Tibial nerve (tissue), 4 donors: ENCODE measurements around the gene CRYBA1. TPM values are rescaled to one million over a fixed set of nuclear protein-coding genes. Genes with fewer than 3 reads are reported as not detected.

ENCODE experiments used
- DNase-seq, 2 donors: peaks; one replicate each; pipeline ENCODE4 v3.0.0-alpha.2; 2019; ENCODE audit warnings: low spot score in 2 of 2
- H3K27ac ChIP-seq, 4 donors: fragments of 200-600 bp; sonication (generic) in 3 of 4; one replicate each; pipeline ENCODE4 v1.5.1; 2017 to 2019; ENCODE audit warnings: mild to moderate bottlenecking in 1 of 4
- H3K27me3 ChIP-seq, 2 donors: fragments of 200-600 bp; sonication (generic) in 1 of 2; one replicate each; pipeline versions ENCODE4 v1.5.1 to v1.6.0; 2017 to 2019
- H3K36me3 ChIP-seq, 3 donors: fragments of 200-600 bp; sonication (generic); one replicate each; pipeline ENCODE4 v1.5.1; 2018 to 2019
- H3K4me1 ChIP-seq, 4 donors: fragments of 200-600 bp; sonication (generic) in 3 of 4; one replicate each; pipeline ENCODE4 v1.5.1; 2017 to 2019
- H3K4me3 ChIP-seq, 4 donors: fragments of 200-600 bp; sonication (generic) in 3 of 4; one replicate each; pipeline ENCODE4 v1.5.1; 2017 to 2019; ENCODE audit warnings: mild to moderate bottlenecking in 1 of 4, moderate library complexity in 1 of 4
- H3K9me3 ChIP-seq, 4 donors: fragments of 200-600 bp; sonication (generic) in 3 of 4; one replicate each; pipeline ENCODE4 v1.5.1; 2017 to 2019
- EP300 ChIP-seq, 2 donors: sonication (generic); formaldehyde crosslinking; IDR thresholded peaks; one replicate each; pipeline ENCODE4 v1.6.1; 2017; ENCODE audit warnings: antibody characterized with exemption in 2 of 2, mild to moderate bottlenecking in 1 of 2
- POLR2A ChIP-seq, 2 donors: fragments of 450-650 bp; IDR thresholded peaks; one replicate each; pipeline ENCODE4 v1.6.1; 2017; ENCODE audit warnings: antibody characterized with exemption in 2 of 2, mild to moderate bottlenecking in 2 of 2, moderate library complexity in 2 of 2
- WGBS, 2 donors: methylation state at CpG; one replicate each; pipeline ENCODE4 v1.1.5; 2018; 5-methylcytosine and 5-hydroxymethylcytosine counted together
- total RNA-seq, 4 donors: library from RNA; depleted of rRNA; stranded (reverse); fragments of >200 nt; gene quantifications; one replicate each; pipeline ENCODE4 v1.1.0, GENCODE V29; 2016
- TF ChIP-seq, protein P1 (sequence below), 5 experiments: fragments of 200-600 bp in 3 of 5; fragments of 450-650 bp in 2 of 5; sonication (generic) in 3 of 5; IDR thresholded peaks; one replicate each; pipeline ENCODE4 v1.5.1; 2016 to 2019; ENCODE audit warnings: antibody characterized with exemption in 5 of 5, mild to moderate bottlenecking in 3 of 5, moderate library complexity in 2 of 5

The CRYBA1 gene
- total RNA-seq, 4 donors from 2014 or later = not detected

DNA sequence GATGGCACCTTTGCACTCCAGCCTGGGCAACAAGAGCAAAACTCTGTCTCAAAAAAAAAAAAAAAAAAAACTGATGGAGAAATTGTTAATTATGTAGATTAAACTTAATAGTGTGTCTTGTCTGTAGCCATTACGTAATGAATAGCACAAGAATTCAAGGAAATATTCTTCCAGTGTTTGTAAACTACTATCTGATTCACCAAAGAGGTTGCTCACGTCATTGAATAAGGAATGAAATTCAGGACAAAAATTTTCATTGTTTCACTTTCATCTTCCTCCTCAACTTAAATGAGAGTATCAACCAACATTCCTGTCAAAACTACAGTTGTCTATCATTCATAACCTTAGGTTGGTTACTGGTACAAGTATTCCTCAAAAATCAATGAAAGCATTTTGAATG is 35.8 kb upstream of the CRYBA1 start:
- TF ChIP-seq POLR2A (IDR thresholded peaks at IDR 0.05) (no peak), EP300 (IDR thresholded peaks at IDR 0.05) (no peak)
- TF ChIP-seq, protein P1, sequence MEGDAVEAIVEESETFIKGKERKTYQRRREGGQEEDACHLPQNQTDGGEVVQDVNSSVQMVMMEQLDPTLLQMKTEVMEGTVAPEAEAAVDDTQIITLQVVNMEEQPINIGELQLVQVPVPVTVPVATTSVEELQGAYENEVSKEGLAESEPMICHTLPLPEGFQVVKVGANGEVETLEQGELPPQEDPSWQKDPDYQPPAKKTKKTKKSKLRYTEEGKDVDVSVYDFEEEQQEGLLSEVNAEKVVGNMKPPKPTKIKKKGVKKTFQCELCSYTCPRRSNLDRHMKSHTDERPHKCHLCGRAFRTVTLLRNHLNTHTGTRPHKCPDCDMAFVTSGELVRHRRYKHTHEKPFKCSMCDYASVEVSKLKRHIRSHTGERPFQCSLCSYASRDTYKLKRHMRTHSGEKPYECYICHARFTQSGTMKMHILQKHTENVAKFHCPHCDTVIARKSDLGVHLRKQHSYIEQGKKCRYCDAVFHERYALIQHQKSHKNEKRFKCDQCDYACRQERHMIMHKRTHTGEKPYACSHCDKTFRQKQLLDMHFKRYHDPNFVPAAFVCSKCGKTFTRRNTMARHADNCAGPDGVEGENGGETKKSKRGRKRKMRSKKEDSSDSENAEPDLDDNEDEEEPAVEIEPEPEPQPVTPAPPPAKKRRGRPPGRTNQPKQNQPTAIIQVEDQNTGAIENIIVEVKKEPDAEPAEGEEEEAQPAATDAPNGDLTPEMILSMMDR (IDR thresholded peaks at IDR 0.05) = no peak
- DNase-seq = no peak
- Histone ChIP-seq H3K27me3 (no peaks in the 10 kb centered on the region), H3K4me1 (peaks cover 0 to 10% (median 0%) of the 10 kb centered on the region in 4 donors), H3K4me3 (no peak overlapping the region), H3K36me3 (no peaks in the 10 kb centered on the region), H3K27ac (peak overlapping the region in 2 of 4 donors; percentile 31 to 55), H3K9me3 (no peaks in the 10 kb centered on the region)
- WGBS, 2 donors = 62 to 66% methylated on average over 2 of the region's 2 CpGs

DNA sequence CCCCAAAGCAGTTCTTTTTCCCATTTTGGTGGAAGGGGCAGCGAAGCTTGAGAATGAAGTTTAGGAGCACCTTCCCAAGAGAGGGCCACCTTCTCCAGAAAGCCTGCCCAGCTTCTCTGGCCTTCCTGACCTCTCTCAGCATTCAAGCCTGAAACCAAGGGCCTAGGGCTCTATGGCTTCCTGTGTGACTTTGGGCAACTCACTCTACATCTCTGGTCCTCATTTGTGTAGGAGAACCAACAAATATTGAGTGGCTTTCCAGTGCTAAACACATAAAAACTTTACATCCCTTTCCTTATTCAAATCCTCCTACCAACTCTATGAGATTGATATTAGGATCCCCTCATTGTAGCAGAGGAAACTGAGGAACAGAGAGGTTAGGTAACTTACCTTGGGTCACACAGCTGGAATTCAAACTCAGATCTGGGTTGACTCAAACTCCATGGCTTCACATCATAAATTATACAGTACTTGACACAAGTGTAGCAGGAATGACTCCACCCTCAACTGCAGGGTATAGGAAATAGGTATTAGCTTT is 34.5 kb upstream of the CRYBA1 start:
- Histone ChIP-seq H3K36me3 (no peaks in the 10 kb centered on the region), H3K4me3 (no peak overlapping the region), H3K9me3 (no peaks in the 10 kb centered on the region), H3K4me1 (peaks cover 0 to 10% (median 0%) of the 10 kb centered on the region in 4 donors), H3K27ac (peak overlapping the region in 2 of 4 donors; percentile 55 to 86), H3K27me3 (no peaks in the 10 kb centered on the region)
- no peak for DNase-seq
- WGBS, 2 donors = 75 to 100% methylated on average over 1 of the region's 1 CpG
- TF ChIP-seq EP300 (IDR thresholded peaks at IDR 0.05) (no peak), POLR2A (IDR thresholded peaks at IDR 0.05) (no peak)
- TF ChIP-seq, protein P1 (IDR thresholded peaks at IDR 0.05) = no peak

DNA sequence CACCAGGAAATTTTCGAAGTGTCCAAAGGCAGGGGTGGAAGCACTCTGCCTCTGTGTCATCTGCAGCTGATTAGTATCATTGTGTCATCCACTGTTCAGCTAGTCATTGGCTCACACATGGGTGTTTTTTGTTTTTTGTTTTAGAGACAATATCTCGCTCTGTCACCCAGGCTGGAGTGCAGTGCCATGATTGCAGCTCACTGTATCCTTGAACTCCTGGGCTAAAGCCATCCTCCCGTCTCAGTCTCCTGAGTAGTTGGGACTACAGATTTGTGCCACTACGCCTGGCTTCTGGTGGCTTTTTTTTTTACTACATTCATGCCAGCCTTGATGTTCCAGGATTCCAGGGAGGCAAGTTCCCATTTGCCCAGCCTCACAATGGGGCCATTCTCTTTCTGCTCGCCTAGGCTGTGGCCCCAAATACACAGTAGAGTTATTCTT is 34.0 kb upstream of the CRYBA1 start:
- no peak for DNase-seq
- no peak for TF ChIP-seq POLR2A (IDR thresholded peaks at IDR 0.05)
- TF ChIP-seq EP300 (IDR thresholded peaks at IDR 0.05) = peak in 1 of 2 donors; percentile 28
- no peaks in the 10 kb centered on the region for H3K27me3 ChIP-seq
- WGBS, 2 donors = 37 to 41% methylated on average over 5 of the region's 5 CpGs
- no peaks in the 10 kb centered on the region for H3K36me3 ChIP-seq
- no peaks in the 10 kb centered on the region for H3K9me3 ChIP-seq
- H3K27ac ChIP-seq = peak overlapping the region in 3 of 4 donors; percentile 23 to 86 (median 55)
- no peak overlapping the region for H3K4me3 ChIP-seq
- peaks cover 0 to 10% (median 0%) of the 10 kb centered on the region in 4 donors for H3K4me1 ChIP-seq

GRCh38 chr17:29214215-29215146 is 32.2 kb upstream of the CRYBA1 start:
- 74 to 80% methylated on average over 5 to 8 of the region's 8 CpGs for WGBS, 2 donors
- H3K4me3 ChIP-seq = no peak overlapping the region
- H3K9me3 ChIP-seq = no peaks in the 10 kb centered on the region
- no peak for DNase-seq
- TF ChIP-seq EP300 (IDR thresholded peaks at IDR 0.05) (no peak), POLR2A (IDR thresholded peaks at IDR 0.05) (no peak)
- TF ChIP-seq, protein P1 (IDR thresholded peaks at IDR 0.05) = no peak
- peaks cover 0 to 16% (median 1%) of the 10 kb centered on the region in 4 donors for H3K4me1 ChIP-seq
- peak overlapping the region in 1 of 4 donors; percentile 86 for H3K27ac ChIP-seq
- no peaks in the 10 kb centered on the region for H3K36me3 ChIP-seq
- no peaks in the 10 kb centered on the region for H3K27me3 ChIP-seq

DNA sequence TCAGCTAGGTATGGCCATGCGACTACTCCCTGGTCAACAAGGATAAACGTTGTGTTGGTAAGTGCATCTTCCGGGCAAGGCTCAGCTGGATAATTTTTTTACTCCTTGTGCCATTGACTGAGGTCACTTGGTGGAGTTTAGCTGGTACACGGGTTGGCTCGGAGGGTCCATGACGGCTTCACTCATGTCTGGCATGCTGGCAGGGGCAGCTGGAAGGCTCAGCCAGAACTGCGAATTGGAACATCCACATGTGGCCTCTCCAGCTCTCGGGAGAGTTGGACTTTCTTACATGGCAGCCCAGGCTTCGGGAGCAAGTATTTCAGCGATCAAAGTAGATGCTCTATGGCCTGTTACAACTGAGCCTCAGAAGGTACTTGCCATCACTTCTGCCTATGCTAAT is 31.5 kb upstream of the CRYBA1 start:
- H3K36me3 ChIP-seq = no peaks in the 10 kb centered on the region
- TF ChIP-seq POLR2A (IDR thresholded peaks at IDR 0.05) = no peak
- no peak for TF ChIP-seq EP300 (IDR thresholded peaks at IDR 0.05)
- TF ChIP-seq, protein P1 (IDR thresholded peaks at IDR 0.05) = no peak
- H3K9me3 ChIP-seq = no peaks in the 10 kb centered on the region
- WGBS, 2 donors = 84 to 92% methylated on average over 10 of the region's 10 CpGs
- DNase-seq = no peak
- no peak overlapping the region for H3K4me3 ChIP-seq
- H3K27ac ChIP-seq = no peak overlapping the region
- H3K4me1 ChIP-seq = peaks cover 0 to 20% (median 1%) of the 10 kb centered on the region in 4 donors
- no peaks in the 10 kb centered on the region for H3K27me3 ChIP-seq
